Retinal pigment epithelial cell (primary cell): ENCODE measurements around the gene ZDHHC8.

Experiments
- DNase-seq: peaks from one replicate; pipeline ENCODE4 v3.0.0-alpha.2; 2010; ENCODE audit warnings: low read depth
- H3K4me3 ChIP-seq: 2 replicates; pipeline ENCODE4 v1.5.1; 2011; ENCODE audit warnings: mild to moderate bottlenecking, low read length, control low read depth, moderate library complexity
- TF ChIP-seq, protein P1 (sequence below): conservative IDR thresholded peaks from 2 replicates; pipeline ENCODE4 v1.5.1; 2011; ENCODE audit warnings: low read depth, low read length, control low read depth, inconsistent platforms

The ZDHHC8 gene

DNA sequence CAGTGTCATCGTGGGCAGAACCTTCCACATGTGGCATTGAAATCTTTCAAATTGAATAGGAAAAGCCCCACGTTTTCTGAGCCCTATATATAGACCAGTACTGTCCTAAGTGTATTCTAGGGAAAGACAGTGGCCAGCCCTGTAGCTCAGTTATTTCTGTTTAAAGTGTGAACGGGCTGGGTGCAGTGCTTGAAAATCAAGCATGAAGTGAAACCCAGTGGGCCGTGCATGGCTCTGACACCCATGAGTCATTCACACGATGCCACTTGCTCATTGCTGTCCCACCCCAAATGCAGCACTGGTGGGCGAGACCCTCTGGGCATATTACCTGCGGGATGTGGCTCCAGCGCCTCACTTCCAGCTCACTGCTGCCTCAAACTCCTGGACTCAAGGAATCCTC lies 49.0 kb downstream of the ZDHHC8 start:
- no peak for DNase-seq
- TF ChIP-seq, protein P1, sequence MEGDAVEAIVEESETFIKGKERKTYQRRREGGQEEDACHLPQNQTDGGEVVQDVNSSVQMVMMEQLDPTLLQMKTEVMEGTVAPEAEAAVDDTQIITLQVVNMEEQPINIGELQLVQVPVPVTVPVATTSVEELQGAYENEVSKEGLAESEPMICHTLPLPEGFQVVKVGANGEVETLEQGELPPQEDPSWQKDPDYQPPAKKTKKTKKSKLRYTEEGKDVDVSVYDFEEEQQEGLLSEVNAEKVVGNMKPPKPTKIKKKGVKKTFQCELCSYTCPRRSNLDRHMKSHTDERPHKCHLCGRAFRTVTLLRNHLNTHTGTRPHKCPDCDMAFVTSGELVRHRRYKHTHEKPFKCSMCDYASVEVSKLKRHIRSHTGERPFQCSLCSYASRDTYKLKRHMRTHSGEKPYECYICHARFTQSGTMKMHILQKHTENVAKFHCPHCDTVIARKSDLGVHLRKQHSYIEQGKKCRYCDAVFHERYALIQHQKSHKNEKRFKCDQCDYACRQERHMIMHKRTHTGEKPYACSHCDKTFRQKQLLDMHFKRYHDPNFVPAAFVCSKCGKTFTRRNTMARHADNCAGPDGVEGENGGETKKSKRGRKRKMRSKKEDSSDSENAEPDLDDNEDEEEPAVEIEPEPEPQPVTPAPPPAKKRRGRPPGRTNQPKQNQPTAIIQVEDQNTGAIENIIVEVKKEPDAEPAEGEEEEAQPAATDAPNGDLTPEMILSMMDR: no peak

DNA sequence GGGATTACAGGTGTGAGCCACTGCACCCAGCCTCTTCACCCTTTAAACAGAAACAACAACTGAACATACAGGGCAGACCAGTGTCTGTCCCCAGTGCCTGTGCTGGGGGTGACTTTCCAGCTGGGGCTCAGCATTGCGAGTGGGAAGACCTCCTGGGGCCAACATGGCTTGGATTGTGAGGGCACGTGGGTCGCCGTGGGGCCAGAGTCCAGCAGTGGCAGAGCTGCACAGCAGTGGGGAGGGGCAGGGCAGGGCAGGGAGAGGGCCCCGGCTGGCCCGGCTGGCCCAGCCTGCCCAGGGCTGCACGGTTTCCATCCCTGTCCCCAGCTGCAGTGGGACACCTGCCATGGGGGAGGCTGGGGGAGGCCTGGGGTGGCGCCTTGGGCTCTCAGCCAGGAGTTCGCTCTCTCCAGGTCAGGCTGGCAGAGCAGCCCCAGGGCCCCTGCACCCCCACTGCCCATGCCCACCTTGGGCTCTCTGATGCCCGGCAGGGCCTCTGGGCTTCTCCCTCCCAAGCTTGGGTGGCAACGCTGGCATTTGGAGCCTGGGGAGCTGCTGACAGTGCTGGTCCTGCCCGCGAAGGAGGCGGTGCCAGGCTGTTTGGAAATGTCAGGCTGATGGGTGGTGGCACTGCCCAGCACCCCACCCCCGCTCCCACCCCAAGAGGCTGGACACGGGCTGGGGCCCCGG lies 49.7 kb downstream of the ZDHHC8 start:
- no peak overlapping the region for H3K4me3 ChIP-seq
- DNase-seq: no peak
- TF ChIP-seq, protein P1: no peak

More for the DNA sequence above, 49.0 kb downstream of the ZDHHC8 start:
- H3K4me3 ChIP-seq: no peak overlapping the region

DNA sequence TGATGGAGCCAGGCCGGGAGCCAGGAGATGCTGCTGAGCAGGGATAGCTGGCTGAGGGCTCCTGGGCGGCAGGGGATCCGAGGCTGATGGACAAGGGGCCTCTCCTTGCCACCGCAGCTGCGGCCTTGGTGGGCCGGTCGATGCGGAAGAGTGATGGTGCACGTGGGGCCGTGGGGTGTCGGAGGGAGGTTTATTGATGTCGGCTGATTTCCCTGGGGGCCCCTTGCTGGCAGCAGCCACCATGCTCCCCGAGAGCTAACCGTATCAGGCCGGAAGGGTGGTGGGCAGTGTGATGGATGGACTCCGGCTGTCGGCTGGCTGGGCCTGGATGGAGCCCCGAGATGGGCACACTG lies 50.3 kb downstream of the ZDHHC8 start:
- DNase-seq: no peak
- no peak overlapping the region for H3K4me3 ChIP-seq
- TF ChIP-seq, protein P1: no peak

DNA sequence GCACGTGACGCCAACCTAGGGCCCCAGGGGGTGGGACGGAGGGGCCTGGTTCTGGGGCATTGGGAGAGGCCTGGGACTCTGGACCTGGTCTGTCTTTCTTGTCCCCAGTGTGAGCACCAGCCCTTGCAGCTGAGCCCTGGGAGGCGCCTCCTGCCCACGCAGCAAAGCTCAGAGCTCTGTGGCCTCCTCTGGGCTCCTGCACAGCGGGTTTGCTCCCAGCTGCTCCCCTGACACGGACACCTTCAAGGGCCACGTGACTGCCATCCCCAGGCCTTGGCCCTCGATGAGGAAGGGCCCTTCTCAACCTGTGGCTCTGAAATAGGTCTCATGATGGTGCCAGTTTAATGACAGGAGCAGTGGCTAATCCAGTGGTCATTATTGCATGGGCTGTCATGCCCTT lies 50.8 kb downstream of the ZDHHC8 start:
- DNase-seq: no peak
- TF ChIP-seq, protein P1: no peak
- H3K4me3 ChIP-seq: no peak overlapping the region

DNA sequence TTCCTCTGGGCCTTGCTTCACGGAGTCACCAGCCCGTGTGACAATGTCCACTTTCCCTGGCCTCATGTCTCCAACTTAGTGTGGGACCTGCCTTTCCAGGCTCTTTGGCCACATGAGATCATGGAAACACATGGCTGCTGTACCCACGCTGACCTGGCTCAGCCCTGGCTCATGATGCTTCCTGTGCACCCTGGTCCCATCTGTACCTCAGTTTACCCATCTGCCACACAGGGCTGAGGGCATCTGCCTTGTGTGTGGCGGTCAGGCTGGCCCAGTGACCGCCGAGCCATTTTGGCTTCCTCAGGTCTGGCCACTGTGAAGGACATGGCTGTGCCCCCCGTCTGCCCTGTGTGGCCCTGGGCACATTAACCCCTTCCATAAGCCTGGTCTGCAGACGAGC lies 51.5 kb downstream of the ZDHHC8 start:
- no peak for DNase-seq
- TF ChIP-seq, protein P1: no peak
- no peak overlapping the region for H3K4me3 ChIP-seq

DNA sequence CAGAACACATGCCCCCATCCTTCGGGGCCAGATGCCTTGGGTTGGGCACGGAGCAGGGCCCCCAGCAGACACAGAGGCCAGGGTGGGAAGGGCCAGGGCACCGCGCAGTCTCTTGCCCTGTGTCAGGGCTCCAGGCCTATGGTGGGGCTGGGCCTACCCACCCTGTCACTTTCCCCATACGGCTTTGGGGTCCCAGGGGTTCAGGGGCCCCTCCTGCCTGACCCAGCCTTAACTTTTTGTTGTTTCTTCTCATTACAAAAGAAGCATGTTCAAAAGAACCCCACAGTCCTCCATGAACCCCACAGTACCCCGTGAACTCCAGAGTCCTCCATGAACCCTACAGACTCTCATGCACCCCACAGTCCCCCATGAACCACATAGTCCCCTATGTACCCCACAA lies 52.2 kb downstream of the ZDHHC8 start:
- no peak overlapping the region for H3K4me3 ChIP-seq
- TF ChIP-seq, protein P1: no peak
- no peak for DNase-seq

DNA sequence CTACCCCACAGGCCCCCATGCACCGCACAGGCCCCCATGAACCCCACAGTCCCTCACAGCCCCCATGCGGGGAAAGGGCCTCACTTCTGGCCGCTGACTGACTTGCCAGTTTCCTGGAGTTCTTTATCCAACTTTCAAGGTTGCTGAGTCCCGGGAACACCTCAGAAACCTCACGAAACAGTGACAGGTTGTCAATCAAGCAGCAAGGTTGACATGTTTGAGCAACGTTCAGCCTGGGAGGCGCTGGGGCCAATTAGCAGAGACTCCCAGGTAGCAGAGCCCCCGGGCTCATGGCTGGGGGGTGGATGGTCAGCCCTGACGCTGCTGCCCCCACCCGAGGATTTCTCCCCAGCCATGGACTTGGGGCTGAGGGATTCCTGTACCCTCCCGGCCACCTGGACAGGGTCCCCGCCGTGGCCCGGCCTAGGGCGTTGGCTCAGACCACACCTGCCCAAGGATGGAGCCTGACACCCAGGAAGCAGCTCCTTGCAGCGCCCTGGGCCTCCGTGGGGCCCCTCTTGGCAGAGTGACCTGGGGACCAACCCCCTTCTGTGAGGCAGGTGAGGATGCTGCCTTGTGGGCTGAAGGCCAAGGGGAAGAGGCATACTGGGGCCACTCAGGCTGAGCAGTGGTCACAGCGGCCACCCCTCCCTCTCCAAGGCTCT lies 53.0 kb downstream of the ZDHHC8 start:
- TF ChIP-seq, protein P1: no peak
- no peak overlapping the region for H3K4me3 ChIP-seq
- no peak for DNase-seq
